ENCODE results near the gene TSHZ2. TPM values are rescaled to one million over a fixed set of nuclear protein-coding genes. Genes with fewer than 3 reads are reported as not detected.

Gene TSHZ2
- total and polyA plus RNA-seq, 9 of the 15 experiments (the other 6 are each of a cell fraction or from before 2014, with no cell fraction given), result 0.03 to 0.20 (median 0.05) TPM; not detected in 4

DNA sequence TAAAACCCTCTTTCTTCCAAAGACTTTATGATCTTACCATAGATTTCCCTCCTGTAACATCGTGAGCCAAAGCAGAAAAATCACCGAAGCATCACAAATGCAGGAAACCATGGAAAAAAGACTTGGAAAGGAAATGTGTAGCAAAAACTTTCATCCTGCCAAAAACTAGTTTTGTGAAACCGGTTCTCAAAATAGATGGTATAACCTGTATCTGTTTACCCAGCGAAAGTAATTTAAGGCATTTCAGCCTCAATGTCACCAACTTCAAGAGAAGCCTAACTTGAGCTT, 407.6 kb downstream of the TSHZ2 start:
- WGBS (ENCODE audit: insufficient coverage, low coverage, missing lambda C conversion rate), result 3% methylated on average over 4 of the region's 4 CpGs
- POLR2A ChIA-PET, result interaction anchor here (1.8 kb wide), 1 partner anchor 36 kb away, joined by 5 read pairs; no protein-coding TSS in a partner anchor
- H2AFZ ChIP-seq (ENCODE audit: low read depth, low read length), result no peak overlapping the region
- intact Hi-C loops (cut with micrococcal nuclease) (no loop called here), in situ Hi-C loops (cut with MboI) (no loop called here)
- DNase-seq (ENCODE audit: extremely low read depth in 1 of 4, low spot score in 3 of 4) (no peak), FAIRE-seq (no peak), ATAC-seq (no peak)
- no peak overlapping the region for H3K4me3 ChIP-seq
- H3K79me2 ChIP-seq (ENCODE audit: control insufficient read depth, insufficient read depth, low read length), result no peaks in the 10 kb centered on the region
- no peak overlapping the region for H3K9ac ChIP-seq (ENCODE audit: insufficient read depth in 1 of 2, low read depth in 2 of 2, low read length in 2 of 2)
- peaks cover 0 to 5% of the 10 kb centered on the region in 2 experiments; a peak in 2 of 5 replicates for H3K4me1 ChIP-seq (replicated peaks in 1 of 2; ENCODE audit: control insufficient read depth in 2 of 2, insufficient read depth in 2 of 2, low read length in 2 of 2)
- no peaks in the 10 kb centered on the region for H3K9me3 ChIP-seq (replicated peaks; ENCODE audit: control insufficient read depth, insufficient read depth, low read depth, low read length)
- H3K9me1 ChIP-seq (ENCODE audit: control insufficient read depth, insufficient read depth, low read length), result no peaks in the 10 kb centered on the region
- BruUV-seq (replicated peaks), result no TSS peak
- H3K36me3 ChIP-seq (ENCODE audit: control insufficient read depth, insufficient read depth, low read length), result no peaks in the 10 kb centered on the region
- H4K20me1 ChIP-seq (replicated peaks; ENCODE audit: control insufficient read depth, insufficient read depth, low read length), result no peaks in the 10 kb centered on the region
- CTCF ChIA-PET (ENCODE audit: low intra/inter-chr PET ratio), result no interaction called here
- TF ChIP-seq, protein P1, sequence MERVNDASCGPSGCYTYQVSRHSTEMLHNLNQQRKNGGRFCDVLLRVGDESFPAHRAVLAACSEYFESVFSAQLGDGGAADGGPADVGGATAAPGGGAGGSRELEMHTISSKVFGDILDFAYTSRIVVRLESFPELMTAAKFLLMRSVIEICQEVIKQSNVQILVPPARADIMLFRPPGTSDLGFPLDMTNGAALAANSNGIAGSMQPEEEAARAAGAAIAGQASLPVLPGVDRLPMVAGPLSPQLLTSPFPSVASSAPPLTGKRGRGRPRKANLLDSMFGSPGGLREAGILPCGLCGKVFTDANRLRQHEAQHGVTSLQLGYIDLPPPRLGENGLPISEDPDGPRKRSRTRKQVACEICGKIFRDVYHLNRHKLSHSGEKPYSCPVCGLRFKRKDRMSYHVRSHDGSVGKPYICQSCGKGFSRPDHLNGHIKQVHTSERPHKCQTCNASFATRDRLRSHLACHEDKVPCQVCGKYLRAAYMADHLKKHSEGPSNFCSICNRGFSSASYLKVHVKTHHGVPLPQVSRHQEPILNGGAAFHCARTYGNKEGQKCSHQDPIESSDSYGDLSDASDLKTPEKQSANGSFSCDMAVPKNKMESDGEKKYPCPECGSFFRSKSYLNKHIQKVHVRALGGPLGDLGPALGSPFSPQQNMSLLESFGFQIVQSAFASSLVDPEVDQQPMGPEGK (CRISPR knock-in tag; IDR thresholded peaks at IDR 0.05; ENCODE audit: borderline replicate concordance), result no peak
- TF ChIP-seq ZNF507 (tag; conservative IDR thresholded peaks at IDR 0.05) (no peak), FUS (optimal IDR thresholded peaks at IDR 0.05; ENCODE audit: low read depth, low read length) (no peak), ZNF146 (CRISPR knock-in tag; IDR thresholded peaks at IDR 0.05; ENCODE audit: unreplicated experiment) (no peak), ZNF444 (CRISPR knock-in tag; IDR thresholded peaks at IDR 0.05) (no peak), TRIM28 (IDR thresholded peaks at IDR 0.05) (no peak), SMAD2 (IDR thresholded peaks at IDR 0.05; ENCODE audit: low read depth, low read length) (no peak), FOXA3 (CRISPR knock-in tag; conservative IDR thresholded peaks at IDR 0.05 in 1 of 2, IDR thresholded peaks at IDR 0.05 in 1 of 2) (no peak), HNRNPH1 (optimal IDR thresholded peaks at IDR 0.05; ENCODE audit: low read depth, low read length) (no peak), ERF (CRISPR knock-in tag; IDR thresholded peaks at IDR 0.05) (no peak)
- TF ChIP-seq, protein P2, sequence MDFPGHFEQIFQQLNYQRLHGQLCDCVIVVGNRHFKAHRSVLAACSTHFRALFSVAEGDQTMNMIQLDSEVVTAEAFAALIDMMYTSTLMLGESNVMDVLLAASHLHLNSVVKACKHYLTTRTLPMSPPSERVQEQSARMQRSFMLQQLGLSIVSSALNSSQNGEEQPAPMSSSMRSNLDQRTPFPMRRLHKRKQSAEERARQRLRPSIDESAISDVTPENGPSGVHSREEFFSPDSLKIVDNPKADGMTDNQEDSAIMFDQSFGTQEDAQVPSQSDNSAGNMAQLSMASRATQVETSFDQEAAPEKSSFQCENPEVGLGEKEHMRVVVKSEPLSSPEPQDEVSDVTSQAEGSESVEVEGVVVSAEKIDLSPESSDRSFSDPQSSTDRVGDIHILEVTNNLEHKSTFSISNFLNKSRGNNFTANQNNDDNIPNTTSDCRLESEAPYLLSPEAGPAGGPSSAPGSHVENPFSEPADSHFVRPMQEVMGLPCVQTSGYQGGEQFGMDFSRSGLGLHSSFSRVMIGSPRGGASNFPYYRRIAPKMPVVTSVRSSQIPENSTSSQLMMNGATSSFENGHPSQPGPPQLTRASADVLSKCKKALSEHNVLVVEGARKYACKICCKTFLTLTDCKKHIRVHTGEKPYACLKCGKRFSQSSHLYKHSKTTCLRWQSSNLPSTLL (IDR thresholded peaks at IDR 0.05), result no peak
- no peak overlapping the region for H3K27ac ChIP-seq (ENCODE audit: extremely low read depth, low read depth, low read length)
- peaks cover 0 to 20% of the 10 kb centered on the region in 2 experiments; a peak in 3 of 5 replicates for H3K27me3 ChIP-seq (ENCODE audit: control insufficient read depth in 2 of 2, insufficient read depth in 2 of 2, low read length in 2 of 2)
- no peak overlapping the region for H3K4me2 ChIP-seq (ENCODE audit: insufficient read depth, low read length)
